ENCODE results near the gene AHCYL2. TPM values are rescaled to one million over a fixed set of nuclear protein-coding genes. Genes with fewer than 3 reads are reported as not detected.

The AHCYL2 gene
- total and polyA plus RNA-seq, 2 of the 8 experiments (the other 6 are each of a cell fraction or from before 2014, with no cell fraction given) = 20.7 to 25.4 TPM

- TF ChIP-seq CHD7 (IDR thresholded peaks at IDR 0.05; ENCODE audit: insufficient replicate concordance, low read length) = no peak
- TF ChIP-seq KDM4A (IDR thresholded peaks at IDR 0.05; ENCODE audit: low read depth, low read length, severe bottlenecking) = no peak
- no peak for TF ChIP-seq CTCF (IDR thresholded peaks at IDR 0.05; ENCODE audit: control extremely low read depth in 1 of 3, insufficient read depth in 1 of 3, low read depth in 1 of 3, low read length in 3 of 3)
- TF ChIP-seq YY1 (IDR thresholded peaks at IDR 0.05; ENCODE audit: low read depth, low read length) = no peak
- TF ChIP-seq TAF7 (optimal IDR thresholded peaks at IDR 0.05; ENCODE audit: borderline replicate concordance, low read depth, low read length) = no peak
- TF ChIP-seq ATF2 (IDR thresholded peaks at IDR 0.05; ENCODE audit: low read length) = no peak
These were observed 13.7 kb downstream of the AHCYL2 start (continued) for GRCh38 chr7:129238546-129238945.
